K562 treated with DMSO at 1 percent for 48 hours (cell line): Measurements from ENCODE around the gene NR0B1. TPM values are rescaled to one million over a fixed set of nuclear protein-coding genes. Genes with fewer than 3 reads are reported as not detected.

Experiments
- total RNA-seq: library from RNA; unstranded; fragments of 300-600 nt; gene quantifications from 2 replicates; pipeline ENCODE4 v1.2.3, GENCODE V29; 2022; ENCODE audit warnings: low replicate concordance; ENCODE audit errors: extremely low read depth

Gene NR0B1
- not detected in 2 replicates for total RNA-seq

GRCh38 chrX:30309139-30309571 lies at the start of gene NR0B1:
TSS of gene NR0B1 (minus strand) at chrX:30309390. CDS start at chrX:30309363, 27 bp downstream.

Other genes with a start within 250 kb of the NR0B1 start
- not detected in 2 replicates for gene MAGEB2, start 93.8 kb downstream of the NR0B1 start, total RNA-seq
- not detected in 2 replicates for gene MAGEB3, start 78.7 kb downstream of the NR0B1 start, total RNA-seq
- gene MAGEB4, start 67.4 kb downstream of the NR0B1 start, total RNA-seq = not detected in 2 replicates
- not detected in 2 replicates for gene MAGEB1, start 62.2 kb downstream of the NR0B1 start, total RNA-seq